HG03159 (cell line): ENCODE data around the gene FOXP1.

Experiments
- ATAC-seq: cut with Tn5 transposase; IDR thresholded peaks from one replicate; pipeline ENCODE4 v1.9.1; 2021; ENCODE audit warnings: mild to moderate bottlenecking, moderate library complexity; ENCODE audit not compliant: unreplicated experiment

FOXP1 gene

DNA sequence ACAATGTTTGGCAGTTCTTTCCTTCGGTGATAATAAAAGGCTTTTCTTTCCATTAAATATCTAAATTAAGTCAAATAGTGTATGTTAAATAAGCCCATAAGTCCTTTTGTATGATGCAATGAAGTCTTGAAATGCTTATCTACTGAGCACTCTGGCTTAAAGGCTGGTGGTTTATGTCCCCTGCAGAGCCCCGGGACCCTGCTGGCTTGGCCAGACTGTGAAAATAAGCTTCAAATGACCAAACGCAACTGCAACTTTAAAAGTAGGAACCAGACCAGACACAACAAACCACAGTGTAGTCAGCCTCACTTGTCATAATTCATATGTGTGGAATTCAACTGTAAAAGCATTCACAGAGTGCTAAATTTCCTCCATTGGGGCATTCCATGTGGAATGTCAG lies 72.5 kb downstream of the FOXP1 start:
- no peak for ATAC-seq

DNA sequence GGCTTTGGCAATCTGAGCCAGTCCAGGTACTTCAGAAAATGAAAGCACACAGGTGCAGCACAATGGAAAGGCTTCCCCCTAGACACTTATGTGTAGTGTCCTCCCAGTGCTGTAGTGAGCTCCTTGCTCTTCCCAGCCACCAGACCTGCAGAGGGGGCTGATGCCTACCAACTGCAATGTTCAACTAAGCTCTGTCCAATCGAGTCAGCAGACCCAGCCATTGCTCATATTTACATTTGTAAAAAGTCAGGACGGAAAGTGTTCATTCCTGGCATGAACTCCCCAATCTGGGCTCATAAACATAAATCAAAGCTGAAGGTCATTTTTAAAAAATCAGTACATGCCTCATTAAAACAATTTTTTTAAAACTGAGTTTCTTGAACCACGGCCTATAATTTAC lies 73.0 kb downstream of the FOXP1 start:
- ATAC-seq, result no peak

DNA sequence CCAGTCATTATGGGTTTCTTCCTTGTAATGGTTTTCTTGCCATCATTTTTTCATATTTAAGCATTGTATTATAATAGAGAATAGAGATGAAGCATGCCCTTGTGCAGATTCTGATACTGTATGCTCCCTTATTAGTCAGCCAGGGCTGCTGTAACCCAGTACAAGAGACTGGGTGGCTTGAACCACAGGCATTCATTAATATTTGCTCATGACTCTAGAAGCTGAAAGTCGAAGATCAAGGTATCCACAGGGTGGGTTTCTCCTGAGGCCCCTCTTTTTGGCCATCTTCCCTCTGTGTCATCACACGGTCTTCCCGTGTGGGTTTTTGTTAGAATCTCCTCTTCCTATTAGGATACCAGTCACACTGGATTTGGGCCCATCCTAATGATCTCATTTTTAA lies 74.5 kb downstream of the FOXP1 start:
- ATAC-seq, result no peak

DNA sequence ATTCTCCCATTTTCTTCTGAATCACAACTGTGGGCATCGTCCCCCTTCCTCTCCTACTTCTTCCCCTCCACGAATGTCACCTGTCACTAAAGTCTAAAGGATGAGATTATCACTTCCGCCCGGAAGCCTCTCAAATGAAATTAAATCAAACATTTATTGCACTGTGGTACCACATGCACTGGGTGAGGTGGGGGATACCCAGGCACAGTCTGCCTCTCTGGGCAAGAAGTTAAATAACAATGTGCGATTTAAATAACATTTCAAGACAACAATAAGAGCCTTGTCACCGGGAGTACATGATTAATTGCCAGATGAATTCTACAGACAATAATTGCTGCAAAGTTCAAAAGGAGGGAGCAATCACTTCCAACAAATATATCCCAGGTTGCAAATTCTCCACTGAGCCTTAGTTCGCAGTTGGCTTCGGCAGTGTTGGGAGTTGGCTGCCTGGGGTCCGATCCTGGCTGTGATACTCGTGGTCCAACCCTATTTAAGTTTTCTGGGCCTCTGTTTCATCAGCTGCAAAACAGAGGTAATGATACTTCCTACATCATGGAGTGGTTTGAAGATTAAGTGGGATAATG lies 77.7 kb downstream of the FOXP1 start:
- ATAC-seq, result no peak

DNA sequence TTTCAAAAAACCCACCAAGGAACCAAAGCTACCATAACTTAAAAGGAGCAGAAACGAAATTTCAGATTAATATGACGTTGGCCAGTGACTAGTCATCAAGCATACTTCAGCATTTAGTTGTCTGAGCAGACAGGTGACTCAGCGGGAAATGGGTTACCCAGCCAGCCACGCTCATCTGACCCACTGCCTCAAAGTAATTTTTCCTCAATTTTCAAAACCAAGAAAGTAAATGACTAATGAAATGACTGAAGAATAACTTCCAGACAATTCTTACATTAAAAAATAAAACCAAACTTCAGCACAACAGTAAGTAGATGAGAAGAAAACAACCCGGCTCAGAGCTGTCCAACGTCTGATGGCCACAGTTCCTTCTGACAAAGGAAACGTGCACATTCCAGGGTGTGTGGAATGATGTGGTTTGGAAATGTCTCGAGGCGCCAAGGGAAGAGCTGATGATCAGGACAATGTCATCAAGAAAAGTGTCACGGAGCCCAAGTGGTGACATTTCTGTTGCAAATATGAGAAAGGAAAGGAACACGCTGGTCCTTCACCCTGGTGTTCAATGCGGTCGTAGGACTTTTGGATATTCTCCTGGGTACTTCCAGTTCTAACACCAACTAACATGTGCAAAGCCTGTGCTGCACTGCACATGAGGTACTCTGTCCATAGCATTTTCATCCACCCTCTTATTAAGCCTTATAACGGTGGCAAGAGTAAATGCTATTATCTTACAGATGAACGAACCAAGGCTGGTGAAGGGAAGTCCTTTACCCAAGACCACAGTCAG lies 79.1 kb downstream of the FOXP1 start:
- no peak for ATAC-seq

DNA sequence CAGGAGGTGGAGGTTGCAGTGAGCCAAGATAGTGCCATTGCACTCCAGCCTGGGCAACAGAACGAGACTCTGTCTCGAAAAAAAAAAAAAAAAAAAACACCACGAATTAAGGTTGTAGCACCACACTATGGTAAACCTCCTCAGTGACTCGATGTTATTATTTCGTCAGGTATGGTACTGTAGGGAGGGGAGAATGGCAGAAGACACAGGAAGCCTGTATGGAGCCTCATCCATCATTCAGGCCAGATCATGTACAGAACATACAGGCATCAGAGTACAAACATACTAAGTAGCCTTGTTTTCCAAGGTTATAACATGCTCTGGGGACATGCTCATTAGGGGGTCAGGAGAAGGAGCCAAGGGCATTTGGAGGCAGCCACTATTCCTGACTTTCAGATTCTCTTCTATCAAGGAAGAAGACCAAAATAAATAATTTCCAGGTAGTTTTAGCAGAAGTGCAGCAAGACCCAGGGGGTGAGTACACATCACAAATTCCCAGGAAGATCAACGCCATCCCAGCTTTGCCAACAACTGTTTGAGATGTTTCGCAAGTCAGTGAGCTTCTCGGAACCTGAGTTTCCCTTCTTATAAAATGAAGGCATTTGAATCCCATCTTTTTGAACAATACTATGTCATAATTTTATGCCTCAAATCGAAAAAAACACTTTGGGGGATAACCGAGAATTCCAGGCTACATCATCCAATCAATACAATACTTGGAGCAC lies 79.8 kb downstream of the FOXP1 start:
- no peak for ATAC-seq

DNA sequence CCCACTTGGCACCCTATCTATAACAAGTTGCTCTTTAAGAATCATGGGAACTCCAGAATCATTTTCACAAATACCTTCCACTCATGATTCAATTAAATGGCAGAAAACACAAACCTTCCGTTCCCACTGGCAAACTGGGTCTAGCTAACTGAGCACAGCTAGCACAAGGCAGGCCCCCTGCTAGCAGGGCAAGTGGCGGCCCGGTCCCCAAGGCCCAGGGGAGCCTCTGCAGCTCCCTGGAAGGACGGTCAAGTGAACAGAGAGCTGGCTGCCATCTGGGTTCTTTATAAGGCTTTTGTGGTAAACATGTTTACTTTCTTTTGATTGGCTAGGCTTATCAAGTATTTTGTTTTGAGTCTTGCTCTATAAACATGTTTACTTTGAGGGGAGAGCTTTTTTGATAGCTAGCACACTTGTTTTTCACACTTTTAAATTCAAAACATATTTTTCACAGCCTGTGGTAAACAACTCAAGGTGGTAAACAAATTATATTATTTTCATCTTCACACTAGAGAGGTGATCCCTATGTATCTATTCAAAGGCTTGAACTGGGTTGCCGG lies 81.4 kb downstream of the FOXP1 start:
- no peak for ATAC-seq

DNA sequence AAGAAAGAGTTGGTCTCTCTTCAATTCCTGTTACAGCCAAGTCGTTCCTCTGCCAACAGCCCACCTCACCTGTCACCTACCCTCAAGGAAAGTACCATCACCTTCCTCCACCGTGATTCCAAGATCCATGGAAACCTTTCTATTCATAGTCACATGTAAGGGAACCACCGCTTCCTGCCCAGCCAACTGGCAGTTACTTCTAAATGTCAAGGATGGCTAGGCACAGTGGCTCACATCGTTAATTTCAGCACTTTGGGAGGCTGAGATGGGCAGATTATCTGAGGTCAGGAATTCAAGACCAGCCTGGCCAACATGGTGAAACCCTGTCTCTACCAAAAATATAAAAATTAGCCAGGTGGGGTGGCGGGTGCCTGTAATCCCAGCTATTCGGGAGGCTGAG lies 82.8 kb downstream of the FOXP1 start:
- no peak for ATAC-seq

DNA sequence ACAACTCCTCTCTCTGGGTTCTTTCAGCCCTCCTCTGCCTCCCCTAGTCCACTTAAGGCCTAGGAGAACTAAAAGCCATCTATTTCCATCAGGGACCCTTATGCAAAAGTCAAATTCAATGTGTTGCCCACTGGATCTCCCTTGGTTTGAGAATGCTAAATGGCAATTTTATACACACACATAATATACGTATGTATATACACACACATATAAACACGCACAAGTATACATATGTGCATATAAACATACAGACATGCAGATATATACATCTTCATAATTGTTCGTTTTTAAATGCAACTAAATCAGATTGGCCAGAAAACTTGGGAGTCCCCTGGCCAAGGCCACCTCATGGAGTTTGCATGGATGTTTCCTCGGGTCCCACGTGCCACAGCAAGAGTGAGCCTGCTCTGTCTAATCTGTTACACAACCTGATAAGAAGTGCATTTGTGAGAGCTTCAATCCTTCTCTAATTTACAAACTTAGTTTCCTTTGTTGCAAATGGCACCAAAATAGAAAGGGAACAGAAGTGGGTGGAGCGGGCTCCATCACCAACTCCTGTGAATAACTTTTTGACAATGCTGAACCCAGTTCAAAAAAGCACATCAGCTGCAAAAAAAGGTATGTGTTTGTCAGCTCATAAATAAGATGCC lies 84.2 kb downstream of the FOXP1 start:
- ATAC-seq, result no peak

DNA sequence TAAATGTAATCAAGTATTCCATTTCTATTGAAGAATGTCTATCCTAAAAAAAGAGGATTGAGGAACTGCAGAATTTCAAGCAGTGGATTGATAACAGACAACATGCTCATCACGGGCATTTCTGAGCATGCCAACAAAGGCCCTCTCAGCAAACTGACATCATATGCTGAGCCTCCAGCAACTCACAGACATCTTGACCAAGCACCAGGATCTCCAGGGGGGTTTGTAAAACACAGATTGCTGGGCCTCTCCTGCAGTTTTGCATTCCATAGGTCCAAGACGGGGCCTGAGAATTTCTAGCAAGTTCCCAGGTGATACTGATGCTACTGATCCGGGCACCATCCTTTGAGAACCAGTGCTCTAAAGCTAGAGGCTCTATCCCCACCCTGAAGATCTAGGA lies 85.0 kb downstream of the FOXP1 start:
- ATAC-seq, result no peak

DNA sequence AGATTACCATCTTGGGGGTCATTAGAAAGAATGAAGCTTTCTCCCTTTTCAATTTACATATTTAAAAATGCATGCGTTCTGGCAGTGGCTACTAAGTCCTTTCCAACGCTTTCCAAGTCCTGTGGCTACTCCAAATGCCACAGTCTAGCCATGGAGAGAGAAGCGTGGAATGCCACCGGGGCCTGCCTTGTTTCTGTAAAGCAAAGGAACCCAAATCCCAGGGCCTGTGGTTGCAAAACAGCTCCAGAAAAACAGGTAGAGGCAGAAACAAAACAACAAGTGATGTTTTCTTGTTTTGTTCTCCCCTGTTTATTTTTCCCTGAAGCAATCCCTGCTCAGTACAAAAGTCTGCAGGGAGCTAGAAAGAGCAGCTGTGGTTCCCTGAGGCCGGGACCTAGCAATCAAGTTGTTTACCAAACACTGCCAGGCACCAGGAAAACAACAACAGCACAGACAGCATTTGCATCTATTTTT lies 85.5 kb downstream of the FOXP1 start:
- ATAC-seq, result no peak

DNA sequence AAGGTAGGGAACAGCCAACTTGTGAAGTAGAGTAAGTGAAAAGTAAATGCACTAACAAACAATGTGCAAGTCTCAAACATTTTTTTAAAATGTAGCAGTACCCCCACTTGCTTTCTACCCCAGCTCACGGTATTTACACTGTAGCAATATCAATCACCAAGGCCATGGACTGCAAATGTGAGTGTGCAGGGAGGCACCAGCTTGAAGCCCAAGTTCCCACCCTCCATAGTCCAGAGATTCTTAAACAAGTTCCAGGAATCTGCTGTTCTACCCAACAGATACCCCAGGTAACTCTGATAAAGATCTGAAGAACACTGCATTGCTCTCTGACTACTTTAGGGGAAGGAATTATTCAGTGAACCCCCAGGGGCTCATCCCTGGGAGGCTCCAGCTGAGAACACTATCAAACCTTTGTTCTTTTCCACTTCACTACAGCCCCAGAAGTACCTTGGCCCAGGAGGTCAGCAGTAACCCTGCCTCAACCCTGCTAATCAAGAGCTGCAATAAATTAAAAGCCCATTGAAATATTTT lies 86.1 kb downstream of the FOXP1 start:
- no peak for ATAC-seq

DNA sequence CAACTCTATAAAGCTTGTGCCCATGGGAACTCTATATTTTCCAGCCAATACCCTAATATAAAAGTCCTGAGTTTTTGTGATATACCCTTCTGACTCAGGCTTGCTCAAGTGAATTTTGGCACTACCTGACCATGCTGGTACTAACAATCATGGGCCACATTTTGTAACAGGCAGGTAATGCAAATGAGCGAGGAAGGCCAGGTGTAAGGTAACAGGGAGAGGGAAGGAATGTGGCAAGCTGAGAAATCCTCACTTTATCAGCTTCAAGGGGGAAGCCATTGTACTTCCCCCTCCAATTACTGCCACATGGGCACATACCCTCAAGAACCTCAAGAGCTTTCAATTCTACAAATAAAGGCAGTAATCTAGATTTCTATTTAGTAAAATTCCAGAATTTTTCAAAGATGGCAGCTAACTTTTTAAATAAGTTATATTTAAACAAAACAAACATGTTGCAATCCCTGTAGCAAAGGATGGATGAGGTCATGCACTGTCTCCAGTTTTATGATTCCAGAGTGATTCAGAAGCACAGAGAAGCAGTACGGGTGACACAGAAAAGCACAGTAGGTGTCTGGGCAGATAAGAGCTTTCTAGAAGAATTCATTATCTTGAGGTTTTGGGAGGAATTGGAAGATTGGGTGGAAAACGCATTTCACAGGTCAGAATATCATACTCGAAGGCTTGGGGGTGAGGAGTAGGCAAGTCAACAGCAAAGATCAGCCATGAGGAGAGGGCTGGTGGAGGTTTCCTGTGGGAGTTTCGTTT lies 87.6 kb downstream of the FOXP1 start:
- no peak for ATAC-seq

DNA sequence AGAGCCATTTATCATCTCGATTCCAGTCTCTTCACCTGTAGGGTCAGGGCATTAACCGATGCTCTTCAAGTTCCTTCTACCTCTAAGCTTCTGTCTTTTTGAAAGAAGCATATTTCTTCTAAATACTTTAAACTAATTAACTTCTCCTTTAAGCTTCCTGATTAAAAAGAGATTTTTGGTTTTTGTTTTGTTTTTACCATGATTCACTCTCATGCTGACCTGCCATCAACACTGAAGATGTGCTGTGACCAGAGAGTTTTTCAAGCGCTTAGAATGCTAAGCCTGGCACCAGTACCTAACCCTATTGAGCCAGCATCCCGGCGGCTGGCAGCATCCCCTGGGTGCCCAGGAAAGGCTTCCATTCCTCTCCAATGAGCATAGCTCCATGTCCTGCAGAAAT lies 89.3 kb downstream of the FOXP1 start:
- ATAC-seq, result no peak

DNA sequence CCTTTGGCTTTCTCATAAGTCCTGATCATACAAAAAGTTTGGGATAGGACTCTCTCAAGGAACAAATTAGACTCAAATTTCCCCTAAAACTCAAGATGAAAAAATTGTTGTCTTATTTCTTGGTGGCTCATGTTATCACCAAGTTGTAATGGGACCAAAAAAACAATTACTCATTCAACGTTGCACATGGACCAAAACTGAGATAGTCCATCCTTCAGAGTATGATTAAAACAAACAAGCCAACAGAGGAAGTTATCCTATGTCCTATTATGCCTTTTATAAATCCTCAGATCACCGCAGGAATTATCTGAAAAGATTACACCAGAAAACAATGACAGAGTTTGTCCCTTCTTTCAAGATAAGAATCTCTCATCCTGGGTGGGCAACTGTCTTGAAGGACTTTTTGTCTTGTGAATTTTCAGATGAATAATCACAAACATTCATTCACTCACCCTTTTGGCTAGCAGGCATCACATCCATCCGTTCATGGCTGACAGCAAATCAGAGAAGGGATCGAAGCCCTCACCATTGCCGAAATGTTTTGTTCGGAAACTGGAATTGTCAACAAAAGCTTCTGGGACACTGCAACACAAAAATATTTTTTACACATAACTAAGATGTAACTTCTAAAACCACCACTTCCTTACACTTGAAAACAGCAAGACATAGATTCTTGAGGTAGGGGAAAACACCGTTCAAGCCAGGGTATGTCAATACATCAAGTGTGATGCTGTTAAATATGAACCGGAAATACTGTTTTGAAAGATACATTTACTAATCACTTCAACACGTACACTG lies 90.4 kb downstream of the FOXP1 start:
- ATAC-seq, result no peak

DNA sequence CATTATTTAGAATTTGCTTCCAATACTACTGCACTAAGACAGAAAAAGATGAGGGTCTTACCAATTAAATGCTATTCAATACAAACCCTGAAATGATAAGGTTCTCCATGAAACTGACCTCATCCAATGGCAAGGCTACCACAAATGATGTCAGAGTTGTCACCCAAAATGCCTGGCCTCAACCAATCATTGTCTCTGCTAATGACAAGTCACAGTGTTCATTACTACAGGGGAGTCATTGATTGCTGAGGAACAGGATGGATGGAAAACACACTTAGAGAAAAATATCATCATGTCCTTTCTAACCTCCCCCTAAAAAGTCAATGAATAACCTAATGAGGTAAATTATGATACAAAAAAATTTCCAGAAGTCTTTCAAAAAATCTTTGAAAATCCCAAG lies 91.0 kb downstream of the FOXP1 start:
- ATAC-seq, result no peak

DNA sequence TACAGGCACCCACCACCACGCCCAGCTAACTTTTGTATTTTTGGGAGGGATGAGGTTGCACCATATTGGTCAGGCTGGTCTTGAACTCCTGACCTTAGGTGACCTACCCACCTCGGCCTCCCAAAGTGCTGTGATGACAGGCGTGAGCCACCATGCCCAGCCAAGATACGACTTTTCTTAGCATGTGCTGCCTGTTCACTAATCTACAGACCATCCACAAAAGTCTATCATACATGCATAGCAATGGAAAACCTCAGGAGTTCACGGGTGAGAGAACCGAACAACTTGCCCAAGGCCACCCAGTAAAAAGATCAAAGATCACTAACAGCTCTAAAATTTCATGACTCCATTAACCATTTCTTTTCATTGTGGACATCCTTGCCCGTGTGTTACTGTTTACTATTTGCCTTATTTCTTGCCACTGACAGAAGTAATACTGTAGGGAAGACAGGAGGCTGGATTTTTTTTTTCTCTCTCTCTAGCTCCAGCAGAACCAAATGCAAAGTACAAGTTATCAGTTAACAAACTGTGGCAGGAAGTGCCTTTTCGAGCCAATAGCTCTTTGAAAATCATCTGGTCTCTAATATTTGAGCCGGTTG lies 92.3 kb downstream of the FOXP1 start:
- no peak for ATAC-seq

DNA sequence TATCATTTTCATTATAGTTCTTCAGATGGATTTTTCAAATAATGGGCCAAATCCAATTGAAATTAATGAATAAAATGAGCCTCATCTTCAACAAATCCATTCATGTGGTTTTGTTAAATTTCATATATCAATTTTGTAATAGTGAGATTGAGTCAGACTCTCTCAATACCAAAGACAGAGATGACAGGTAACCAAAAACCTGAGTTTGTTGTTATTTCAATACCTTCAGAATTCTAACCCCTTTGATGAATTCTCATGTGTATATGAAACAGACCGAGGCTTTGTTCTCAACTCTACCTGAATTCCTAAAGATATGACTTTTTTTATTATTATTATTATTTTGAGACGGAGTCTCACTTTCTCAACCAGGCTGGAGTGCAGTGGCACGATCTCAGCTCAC lies 92.8 kb downstream of the FOXP1 start:
- no peak for ATAC-seq

DNA sequence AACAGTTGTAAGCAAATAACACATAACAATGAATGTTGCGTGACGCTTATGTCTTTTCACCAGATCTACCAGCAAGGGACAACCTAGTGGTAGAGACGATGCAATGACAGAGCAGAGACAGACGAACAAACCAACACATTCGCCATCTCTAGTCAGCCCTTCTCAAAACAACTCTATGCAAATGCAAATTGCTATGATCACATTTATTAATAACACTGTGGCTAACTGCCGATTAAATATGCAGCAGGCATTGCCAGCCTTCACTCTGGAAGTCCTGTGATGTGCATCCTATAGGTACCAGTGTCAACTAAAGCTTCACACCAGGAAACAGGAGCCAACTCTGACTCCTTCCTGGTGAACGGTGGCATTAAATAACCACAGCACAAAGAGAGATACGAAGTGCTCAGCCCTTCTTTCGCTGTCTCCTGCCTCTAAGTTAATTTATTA lies 94.2 kb downstream of the FOXP1 start:
- ATAC-seq, result no peak
